HG03064 (cell line): ENCODE data around the gene PIEZO2.
"Not testable (repeated sequence)": the region's sequence is repeated elsewhere in the genome, so short reads cannot be mapped to it uniquely, and the experiment has no call there.

Experiments used
- ATAC-seq: cut with Tn5 transposase; IDR thresholded peaks from one replicate; pipeline ENCODE4 v1.9.1; 2021; ENCODE audit warnings: low read depth; ENCODE audit not compliant: unreplicated experiment

Gene PIEZO2

DNA sequence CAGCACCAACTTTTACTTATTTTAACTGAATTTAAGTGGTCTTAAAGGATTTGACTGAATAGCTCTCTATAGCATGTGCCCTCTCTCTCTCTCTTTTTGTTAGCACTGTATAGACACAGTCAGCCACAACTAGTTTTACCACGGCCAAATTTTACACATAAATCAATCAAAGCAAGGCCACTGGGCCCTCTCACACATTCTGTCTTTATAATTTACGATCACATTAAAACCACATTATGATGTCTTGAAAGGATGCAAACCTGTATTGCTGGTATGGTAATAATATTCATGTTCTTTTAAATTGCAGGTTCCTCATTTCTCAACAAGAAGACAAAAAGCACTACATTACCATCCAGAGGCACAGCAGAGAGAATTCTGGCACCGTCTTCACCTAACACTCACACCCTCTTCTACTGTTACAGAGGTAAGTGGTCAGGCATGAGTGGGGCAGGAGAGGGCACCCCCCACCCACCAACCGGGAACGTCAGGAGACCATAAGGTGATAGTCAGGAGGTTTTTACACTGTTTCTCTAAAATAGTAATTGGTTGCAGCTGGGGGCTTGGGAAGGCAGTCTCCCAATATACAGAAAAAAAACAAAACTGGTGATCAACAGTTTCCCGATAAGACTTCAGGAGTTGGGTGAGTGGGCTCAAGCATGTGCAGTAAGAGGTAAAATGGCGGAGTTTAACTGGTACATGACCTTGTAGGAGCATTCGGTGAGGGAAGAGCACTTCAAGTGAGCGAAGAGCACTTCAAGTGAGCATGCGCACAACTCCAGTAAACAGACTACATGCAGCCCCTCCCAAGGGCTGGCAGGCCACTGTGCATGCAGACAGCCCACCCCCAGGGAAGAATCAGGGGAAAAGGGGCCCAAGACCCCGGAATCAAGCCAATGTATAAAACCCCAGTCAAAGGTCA lies 296.7 kb downstream of the PIEZO2 start:
- ATAC-seq = no peak

DNA sequence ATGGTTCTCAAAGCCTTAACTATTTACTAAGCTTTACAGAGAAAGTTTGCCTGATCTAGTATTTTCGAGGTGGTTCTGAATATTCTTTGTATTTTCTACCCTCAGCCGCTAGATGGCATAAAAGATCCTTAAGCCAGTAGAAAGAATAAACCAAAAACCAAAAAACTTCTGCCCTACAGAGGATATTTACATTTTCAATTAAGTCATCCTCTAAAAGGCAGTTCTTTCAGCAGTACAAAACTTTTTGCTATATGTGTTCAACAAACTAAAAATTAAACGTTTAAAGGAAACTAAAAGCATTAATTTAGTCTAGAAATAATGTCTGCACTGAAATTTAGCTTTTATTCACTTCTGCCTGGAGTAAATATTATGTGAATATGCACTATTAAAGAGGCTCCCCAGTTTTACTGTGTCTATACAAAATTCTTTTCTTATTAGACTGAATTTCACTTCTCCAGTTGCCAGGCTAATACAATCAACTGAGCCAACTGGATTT lies 297.5 kb downstream of the PIEZO2 start:
- ATAC-seq = no peak

DNA sequence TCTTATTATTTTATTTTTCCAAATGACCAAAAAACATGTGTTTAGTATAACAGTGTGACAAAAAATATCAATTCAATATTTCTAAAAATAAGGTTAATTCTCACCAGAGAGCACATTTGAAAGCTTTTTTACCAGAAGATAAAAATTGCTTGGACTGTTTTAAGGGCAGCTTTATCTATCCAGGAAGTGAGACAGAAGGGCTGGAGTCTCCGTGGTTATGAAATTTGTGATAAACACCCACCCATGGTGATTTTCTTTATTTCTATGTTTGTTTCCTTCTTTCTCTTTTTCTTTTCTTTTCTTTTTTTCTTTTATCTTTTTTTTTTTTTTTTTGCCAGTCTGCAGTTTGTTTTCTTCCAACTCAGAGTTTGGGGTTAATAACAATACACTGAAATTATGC lies 298.5 kb downstream of the PIEZO2 start:
- no peak for ATAC-seq

DNA sequence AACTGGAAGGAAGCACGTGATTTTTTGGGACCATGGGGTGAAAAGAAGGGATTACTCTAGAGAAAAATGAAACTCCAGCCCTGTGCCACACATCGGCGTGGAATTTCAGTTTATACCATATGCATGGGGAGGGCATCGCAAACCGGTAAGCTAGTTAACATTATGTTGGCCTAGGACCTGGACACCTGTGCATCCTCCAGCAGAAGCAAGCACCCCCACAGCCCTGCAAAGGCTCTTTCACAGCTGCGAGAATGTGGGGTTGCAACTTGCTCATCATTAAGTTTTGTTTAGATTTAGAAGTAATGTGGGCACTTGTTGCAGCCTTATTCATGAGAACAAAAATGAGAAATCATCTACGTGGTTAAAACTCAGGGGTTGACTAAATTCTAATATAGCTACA lies 299.2 kb downstream of the PIEZO2 start:
- no peak for ATAC-seq

DNA sequence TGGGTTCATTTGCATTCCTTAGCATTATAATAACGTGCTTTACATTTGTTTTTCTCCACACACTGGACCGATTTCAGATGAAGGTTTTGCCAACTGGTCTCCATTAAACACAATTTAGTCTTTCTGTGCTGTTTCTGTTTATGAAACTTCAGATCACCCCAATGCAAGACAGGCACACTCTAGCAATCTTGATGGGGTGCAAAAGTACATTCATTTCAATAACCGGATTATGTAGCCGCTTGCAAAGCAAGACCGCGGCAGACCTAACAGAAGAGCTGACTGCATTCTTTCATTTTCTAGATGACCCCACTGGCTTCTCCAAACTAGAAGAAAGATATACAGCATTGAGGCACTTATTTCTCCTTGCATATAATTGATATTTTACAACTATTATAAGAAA lies 301.5 kb downstream of the PIEZO2 start:
- no peak for ATAC-seq

DNA sequence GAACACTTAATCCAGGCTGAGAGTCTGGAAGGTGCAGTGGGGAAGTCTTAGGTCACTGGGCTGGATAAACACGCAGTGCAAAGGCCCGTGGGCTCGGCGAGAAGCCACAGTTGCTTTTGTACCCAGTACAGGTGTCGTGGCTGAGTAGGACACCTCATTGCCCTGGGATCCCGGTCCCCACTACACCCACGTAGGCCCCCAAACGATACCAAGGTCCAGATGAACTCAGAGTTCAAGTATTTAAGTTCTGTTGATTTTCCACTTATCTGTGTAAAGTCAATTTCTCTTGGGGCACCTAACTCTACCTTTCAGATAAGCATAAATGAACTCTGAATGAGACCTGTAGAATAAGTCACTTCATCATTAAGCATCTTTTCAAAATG lies 302.0 kb downstream of the PIEZO2 start:
- no peak for ATAC-seq

DNA sequence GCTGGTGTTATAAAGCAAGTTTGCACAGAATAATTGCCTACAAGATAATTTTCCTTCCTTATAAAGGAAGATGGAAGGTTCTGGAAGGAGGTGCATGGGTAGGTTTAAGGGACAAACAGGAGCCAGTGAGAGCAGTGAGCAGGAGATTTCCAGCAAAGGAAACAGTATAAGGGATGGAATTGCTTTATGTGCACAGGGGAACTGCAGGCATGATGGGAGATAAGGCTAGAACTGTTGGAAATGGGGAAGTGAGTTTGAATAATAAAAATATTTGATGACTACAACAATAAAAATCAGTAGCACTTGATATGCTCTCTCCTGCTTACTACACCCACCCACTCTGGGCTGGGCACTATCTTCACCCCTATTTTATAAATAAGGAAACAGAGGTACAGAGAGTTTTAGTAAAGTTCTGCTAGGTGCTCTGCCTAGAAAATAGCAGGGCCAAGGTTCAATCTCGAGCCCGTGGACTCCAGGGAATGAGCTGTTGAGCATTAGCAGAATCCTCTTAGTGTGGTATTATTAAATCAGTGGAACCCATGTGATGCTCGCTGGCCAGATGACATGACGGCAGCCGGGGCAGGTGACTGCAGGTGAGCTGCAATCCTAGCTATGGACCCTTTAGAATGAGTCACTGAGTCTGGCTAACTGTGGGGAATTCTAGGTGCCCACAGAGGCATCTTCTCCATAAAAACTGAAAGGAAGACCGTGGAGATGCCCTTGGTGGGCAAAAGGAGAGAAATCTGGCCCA lies 302.5 kb downstream of the PIEZO2 start:
- no peak for ATAC-seq

DNA sequence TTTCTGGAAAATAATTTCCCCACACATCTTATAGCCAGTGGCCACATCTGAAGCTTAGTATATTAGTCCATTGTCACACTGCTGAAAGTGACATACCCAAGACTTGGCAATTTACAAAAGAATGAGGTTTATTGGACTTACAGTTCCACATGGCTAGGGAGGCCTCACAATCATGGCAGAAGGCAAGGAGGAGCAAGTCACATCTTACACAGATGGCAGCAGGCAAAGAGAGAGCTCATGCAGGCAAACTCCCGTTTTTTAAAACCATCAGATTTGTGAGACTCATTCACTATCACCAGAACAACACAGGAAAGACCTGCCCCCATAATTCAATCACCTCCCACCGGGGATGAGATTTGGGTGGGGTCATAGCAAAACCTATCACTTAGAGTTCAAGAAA lies 303.3 kb downstream of the PIEZO2 start:
- not testable (repeated sequence) for ATAC-seq

DNA sequence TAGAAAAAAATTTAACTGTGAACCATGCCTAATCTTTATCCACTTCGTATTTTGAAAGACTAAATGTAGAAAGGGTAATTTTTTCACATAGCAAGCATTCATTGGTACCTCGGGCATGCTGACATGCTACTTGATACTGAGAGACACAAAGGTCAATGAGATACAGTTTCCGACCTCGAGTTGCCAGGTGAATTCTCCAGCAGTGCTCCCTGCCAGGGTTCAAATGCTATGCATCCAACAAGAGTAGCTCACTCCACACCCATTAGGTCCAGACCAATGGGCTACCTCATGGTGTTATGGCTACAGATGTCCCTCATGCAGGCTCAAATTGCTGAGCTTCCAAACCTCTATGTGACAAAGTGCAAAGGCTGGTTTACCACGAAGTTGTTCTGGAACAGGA lies 305.8 kb downstream of the PIEZO2 start:
- no peak for ATAC-seq

DNA sequence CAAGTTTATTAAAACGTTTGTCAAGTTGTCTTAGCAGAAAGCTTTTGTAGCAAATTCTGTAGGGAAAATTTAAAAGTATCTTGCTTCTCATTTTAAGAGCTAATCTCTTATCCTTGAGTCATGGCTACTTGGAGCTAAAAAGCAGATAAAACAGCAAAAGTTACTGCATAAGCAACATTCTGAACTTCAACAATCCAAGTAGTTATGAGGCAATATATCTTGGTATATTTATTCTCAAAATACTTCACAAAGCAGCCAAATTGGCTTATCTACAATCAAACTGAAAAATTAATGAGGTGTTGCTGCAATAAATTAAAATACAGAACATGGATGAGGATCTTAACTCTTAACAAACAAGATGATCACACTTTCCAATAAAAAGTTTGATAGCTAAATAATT lies 306.5 kb downstream of the PIEZO2 start:
- no peak for ATAC-seq

DNA sequence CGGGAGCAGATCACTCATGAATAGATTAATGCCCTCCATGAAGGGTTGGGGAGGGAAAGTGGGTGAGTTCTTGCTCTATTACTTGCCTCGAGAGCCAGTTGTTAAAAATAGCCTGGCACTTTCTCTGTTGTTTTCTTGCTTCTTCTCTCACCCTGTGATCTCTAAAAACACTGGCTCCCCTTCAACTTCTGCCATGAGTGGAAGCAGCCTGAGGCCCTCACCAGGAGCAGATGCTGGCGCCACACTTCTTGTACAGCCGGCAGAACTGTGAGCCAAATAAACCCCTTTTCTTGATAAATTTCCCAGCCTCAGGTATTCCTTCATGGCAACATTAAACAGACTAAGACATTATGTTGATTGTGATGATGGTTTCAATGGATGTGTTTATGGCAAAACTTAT lies 307.0 kb downstream of the PIEZO2 start:
- no peak for ATAC-seq

DNA sequence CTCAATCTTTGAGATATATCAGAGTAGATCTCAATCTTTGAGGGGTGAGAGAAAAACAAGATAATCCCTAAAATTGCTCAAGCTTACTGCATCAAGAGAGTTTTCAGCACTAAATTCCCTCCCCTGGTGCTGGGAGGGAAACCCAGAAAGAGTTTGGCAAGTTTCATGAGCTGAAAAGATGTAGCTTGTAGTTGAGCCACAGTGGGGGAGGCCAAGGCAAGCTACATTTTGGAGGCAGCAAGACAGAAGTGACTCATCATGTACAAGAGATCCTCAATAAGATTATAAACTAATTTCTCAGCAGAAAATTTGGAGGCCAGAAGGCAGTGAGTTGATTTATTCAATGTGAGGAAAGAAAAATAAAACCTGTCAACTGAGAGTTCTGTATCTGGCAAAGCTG lies 308.2 kb downstream of the PIEZO2 start:
- no peak for ATAC-seq

DNA sequence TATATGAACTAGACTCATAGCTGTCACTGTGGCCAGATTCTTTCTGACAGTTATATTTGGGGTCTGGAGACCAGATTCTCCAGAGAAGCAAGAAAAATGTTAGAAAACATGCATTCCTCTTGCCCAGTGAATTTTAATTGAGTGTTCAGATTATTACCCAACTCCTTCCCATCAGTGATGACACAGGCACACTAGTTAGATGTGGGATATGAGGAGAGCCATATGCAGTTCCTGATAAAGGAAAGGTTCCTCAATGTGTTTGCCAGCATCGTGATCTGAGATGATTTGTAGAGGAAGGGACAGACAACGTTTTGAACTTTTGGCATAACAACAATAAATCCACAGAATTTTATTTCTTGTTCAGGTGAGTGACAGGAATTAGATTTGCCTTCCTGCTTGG lies 308.6 kb downstream of the PIEZO2 start:
- no peak for ATAC-seq

DNA sequence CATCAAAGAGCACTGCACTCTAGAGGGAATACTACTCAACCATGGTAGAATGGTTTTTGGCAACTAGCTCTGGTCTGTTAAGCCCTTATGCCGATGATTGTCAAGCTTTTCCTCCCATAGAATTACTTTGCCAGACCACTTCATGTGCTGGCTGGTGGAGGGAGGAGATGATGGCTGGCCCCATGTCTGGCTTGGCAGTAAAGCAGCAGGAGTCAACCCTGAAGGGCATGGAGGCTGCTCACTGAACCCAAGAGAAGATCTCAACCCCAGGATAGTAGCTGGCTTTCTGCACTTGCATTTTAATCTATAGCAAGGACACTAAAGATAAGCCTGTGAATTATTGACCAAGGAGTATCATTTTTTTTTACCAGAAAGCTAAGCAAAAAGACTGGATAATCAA lies 309.9 kb downstream of the PIEZO2 start:
- no peak for ATAC-seq

DNA sequence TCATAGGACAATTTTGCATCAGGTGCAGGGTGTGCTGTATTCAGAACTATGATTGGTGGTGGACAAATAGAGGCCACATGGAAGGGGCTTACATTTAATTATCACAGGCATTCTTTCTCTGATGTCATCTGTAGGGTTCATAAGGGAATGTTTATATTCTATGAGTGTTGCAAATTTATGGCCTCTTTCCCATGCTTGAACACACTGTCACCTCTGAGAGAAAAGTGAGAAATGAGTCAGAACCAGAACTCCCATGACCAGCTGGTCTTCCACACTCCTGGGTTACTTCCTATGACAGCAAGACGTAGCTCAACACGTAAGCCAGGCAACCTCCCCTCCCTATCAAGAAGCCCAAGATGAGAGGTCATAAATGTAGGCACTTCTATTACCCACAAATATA lies 310.8 kb downstream of the PIEZO2 start:
- ATAC-seq = no peak

DNA sequence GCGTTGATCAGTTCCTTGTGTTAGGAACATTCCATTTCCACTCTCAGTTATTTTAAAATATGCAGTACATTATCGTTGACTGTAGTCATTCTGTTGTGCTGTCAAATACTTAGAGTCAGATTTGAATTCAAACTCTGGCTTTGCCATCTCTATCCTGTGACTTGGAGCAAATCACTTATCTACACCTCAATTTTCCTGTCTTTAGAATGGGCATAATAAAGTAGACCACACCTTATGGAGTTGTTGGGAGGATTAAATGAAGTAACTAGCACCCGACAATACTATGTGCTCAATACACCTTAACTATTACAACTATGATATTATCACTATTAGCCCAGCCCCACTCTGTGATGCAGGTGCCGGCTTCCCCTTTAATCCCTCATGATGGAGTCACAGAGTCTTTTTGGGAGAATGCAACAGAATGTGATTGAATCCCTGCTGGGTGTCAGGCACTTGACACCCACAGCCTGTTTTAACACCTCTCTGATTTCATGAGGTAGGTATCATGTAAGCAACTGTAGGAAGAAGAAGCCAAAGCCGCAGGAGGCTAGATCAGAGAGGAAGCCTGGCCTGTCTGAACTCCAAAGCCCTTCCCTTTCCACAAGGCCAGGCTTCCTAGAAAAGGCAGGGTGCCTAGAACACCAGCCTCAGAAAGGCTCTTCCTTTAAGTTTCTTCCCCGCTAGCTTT lies 315.1 kb downstream of the PIEZO2 start:
- ATAC-seq = no peak

DNA sequence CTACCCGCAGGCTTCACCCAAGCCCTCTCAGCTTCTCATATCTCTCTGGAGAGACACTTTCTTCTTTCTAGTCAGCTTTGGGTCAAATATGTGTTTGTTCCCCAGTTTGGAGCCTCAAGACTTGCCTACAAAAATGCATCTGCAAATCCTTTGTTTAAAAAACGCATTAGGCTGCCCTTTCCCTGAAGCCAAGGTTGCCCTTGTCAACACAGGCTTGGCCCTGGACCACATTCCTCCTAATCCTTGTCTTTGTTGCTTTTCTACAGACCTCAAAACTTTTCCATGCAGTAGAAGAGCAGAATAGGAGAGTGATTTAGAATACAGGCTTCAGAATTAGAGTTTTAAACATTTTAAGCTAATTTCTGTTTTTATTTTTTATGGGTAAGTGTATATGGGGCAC lies 315.7 kb downstream of the PIEZO2 start:
- ATAC-seq = no peak

DNA sequence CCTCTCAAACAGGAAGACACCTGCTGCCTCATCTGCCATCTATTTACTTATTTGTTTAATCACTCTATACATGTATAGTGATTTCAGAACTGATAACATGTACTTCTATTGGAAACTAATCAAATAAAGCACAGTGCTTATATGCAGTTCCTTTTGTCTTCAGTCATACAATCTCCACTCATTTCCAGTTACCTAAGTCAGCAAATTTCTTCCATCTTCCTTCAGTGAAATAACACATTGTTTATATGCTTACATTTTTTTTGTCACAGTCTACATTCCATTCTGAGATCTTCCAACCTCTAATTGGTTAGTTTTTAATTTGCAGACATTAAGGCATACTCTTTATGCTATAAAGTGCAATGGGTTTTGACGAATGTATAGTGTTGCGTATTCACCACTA lies 323.0 kb downstream of the PIEZO2 start:
- ATAC-seq = no peak

DNA sequence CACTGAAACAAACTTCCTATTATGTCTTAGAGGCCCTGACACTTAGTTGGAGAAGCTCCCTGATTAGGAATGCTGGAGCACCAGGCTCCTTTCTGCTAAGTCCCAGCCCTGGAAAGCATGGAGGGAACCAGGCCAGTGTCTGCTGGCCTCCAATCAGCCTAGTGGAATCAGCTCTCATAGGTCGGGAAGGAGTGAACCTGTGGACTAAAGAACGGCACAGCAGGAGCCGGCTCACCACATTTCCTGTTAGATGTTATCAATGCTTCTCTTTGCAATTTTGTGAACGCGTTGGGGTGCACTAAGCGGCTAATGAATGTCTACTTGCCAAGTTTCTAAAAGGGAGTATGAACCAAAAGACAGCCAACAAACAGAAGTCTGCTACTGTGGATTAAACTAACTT lies 326.9 kb downstream of the PIEZO2 start:
- no peak for ATAC-seq

DNA sequence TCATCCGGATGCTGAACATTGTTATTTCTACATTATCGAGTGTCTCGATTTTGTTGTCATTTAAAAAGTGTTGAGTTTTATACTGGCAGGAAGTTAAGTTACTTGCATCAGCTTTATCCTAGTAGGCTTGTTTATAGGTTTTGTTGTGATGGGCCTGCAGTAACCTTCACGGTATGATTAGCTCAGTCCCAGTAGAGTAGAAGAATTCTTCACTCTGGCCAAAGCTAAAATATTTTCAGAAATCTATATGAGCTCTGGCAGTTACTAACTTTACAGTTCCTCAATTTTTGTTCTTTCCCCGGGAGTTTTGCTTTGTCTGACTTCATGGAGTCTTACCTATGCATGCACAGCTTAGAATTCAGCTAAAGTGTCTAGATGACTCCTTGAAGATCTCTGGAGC lies 328.7 kb downstream of the PIEZO2 start:
- no peak for ATAC-seq

DNA sequence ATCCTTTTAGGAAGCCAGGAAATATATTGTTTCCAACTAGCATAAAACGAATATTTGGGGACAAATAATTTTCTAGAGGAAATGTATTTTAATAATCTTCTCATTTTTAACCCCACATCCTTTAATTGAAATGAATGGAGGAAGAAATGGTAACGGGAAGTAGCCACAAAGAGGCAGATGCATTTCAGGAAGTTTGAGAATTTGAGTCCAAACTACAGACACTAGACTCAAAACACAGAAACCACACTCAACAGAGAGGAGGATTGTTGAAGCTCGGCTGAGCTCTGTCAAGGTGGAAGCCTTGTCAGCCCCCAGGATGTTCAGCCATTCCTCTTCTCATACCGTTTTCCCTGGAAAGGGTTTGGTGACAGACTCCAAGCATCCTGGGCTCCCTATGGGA lies 335.0 kb downstream of the PIEZO2 start:
- ATAC-seq = no peak
